PC-3 (cell line): ENCODE data around the gene PPM1G. TPM values are rescaled to one million over a fixed set of nuclear protein-coding genes. Genes with fewer than 3 reads are reported as not detected.

Experiments
- ATAC-seq: fragments of 200-7000 bp; cut with Tn5 transposase; 2 replicates; pipeline ENCODE4 v1.9.1; 2020; ENCODE audit warnings: mild to moderate bottlenecking, moderate library complexity
- BruUV-seq: library from RNA; stranded (reverse); fragments of 400-500 nt; replicated peaks from 2 replicates; lab custom pipeline; 2021; lab: Mats Ljungman, UMichigan
- CTCF ChIA-PET: fragments of 300-600 bp; sonication (Branson Sonifier 250); formaldehyde crosslinking; loops from one replicate; lab custom pipeline; 2022; ENCODE audit warnings: antibody characterized with exemption; lab: Charles Lee
- POLR2A ChIA-PET: fragments of 300-600 bp; sonication (Branson Sonifier 250); formaldehyde crosslinking; loops from one replicate; lab custom pipeline; 2022; ENCODE audit warnings: antibody characterized with exemption; ENCODE audit not compliant: unreplicated experiment; lab: Charles Lee
- DNase-seq: peaks from one replicate; pipeline ENCODE4 v3.0.0-alpha.2; 2015
- H2AFZ ChIP-seq: fragments of 300-600 bp; sonication (generic); 2 replicates; pipeline ENCODE4 v1.6.0; 2016; ENCODE audit warnings: antibody characterized with exemption, low read length
- H3F3A ChIP-seq: fragments of 300-600 bp; sonication (generic); one replicate; pipeline ENCODE4 v1.6.0; 2017; ENCODE audit warnings: antibody characterized with exemption, low read length, control low read depth, mild to moderate bottlenecking; ENCODE audit not compliant: unreplicated experiment
- H3K27ac ChIP-seq: fragments of 300-600 bp; sonication (generic); 2 replicates; pipeline ENCODE4 v1.5.1; 2016; ENCODE audit warnings: mild to moderate bottlenecking, low read length
- H3K27me3 ChIP-seq: fragments of 300-600 bp; sonication (generic); 2 replicates; pipeline ENCODE4 v1.6.1; 2016; ENCODE audit warnings: low read length, mixed read lengths
- H3K36me3 ChIP-seq: fragments of 300-600 bp; sonication (generic); 2 replicates; pipeline ENCODE4 v1.6.1; 2016; ENCODE audit warnings: low read depth, mixed run types, low read length, mixed read lengths
- H3K4me1 ChIP-seq: fragments of 300-600 bp; sonication (generic); 2 replicates; pipeline ENCODE4 v1.5.1; 2016; ENCODE audit warnings: low read length; ENCODE audit not compliant: insufficient read depth
- H3K4me2 ChIP-seq: fragments of 300-600 bp; sonication (generic); 2 replicates; pipeline ENCODE4 v1.6.0; 2016; ENCODE audit warnings: low read length
- H3K4me3 ChIP-seq: fragments of 300-600 bp; sonication (generic); 2 replicates; pipeline ENCODE4 v1.5.1; 2016; ENCODE audit warnings: mild to moderate bottlenecking, low read length, mixed read lengths
- H3K79me2 ChIP-seq: fragments of 300-600 bp; sonication (generic); 2 replicates; pipeline ENCODE4 v1.6.1; 2017; ENCODE audit warnings: low read length, mixed read lengths
- H3K9ac ChIP-seq: fragments of 300-600 bp; sonication (generic); 2 replicates; pipeline ENCODE4 v1.6.0; 2016; ENCODE audit warnings: mild to moderate bottlenecking, low read length
- H3K9me2 ChIP-seq: fragments of 300-600 bp; sonication (generic); replicated peaks from 2 replicates; pipeline ENCODE4 v1.6.1; 2016; ENCODE audit warnings: mixed run types, low read length, mixed read lengths
- H3K9me3 ChIP-seq: fragments of 300-600 bp; sonication (generic); 2 replicates; pipeline ENCODE4 v1.6.1; 2016; ENCODE audit warnings: low read length, mixed read lengths
- H4K20me1 ChIP-seq: fragments of 300-600 bp; sonication (generic); 2 replicates; pipeline ENCODE4 v1.6.1; 2016; ENCODE audit warnings: low read length, mixed read lengths
- EZH2 ChIP-seq: fragments of 300-600 bp; sonication (generic); IDR thresholded peaks from one replicate; pipeline ENCODE4 v1.6.1; 2017; ENCODE audit warnings: antibody characterized with exemption, mild to moderate bottlenecking, low read length; ENCODE audit not compliant: unreplicated experiment
- EZH2phosphoT487 ChIP-seq: fragments of 300-600 bp; sonication (generic); IDR thresholded peaks from 2 replicates; pipeline ENCODE4 v1.6.1; 2018; ENCODE audit warnings: mild to moderate bottlenecking, antibody characterized with exemption, low read length, borderline replicate concordance
- intact Hi-C: fragments of 100-400 bp; cut with micrococcal nuclease; formaldehyde crosslinking; loops from 2 replicates; pipeline ENCODE4 v1.9.0; 2023
- total RNA-seq: library from RNA; depleted of rRNA; stranded (reverse); fragments of >200 nt; gene quantifications from 2 replicates; pipeline ENCODE4 v1.2.3, GENCODE V29; 2014
- TF ChIP-seq, protein P1 (sequence below): fragments of 300-600 bp; sonication (generic); conservative IDR thresholded peaks from 2 replicates; pipeline ENCODE4 v1.5.1; 2017; ENCODE audit warnings: antibody characterized with exemption, low read depth, mild to moderate bottlenecking, low read length

The PPM1G gene
- total RNA-seq, 1 experiment from 2014 or later: 122 TPM

DNA sequence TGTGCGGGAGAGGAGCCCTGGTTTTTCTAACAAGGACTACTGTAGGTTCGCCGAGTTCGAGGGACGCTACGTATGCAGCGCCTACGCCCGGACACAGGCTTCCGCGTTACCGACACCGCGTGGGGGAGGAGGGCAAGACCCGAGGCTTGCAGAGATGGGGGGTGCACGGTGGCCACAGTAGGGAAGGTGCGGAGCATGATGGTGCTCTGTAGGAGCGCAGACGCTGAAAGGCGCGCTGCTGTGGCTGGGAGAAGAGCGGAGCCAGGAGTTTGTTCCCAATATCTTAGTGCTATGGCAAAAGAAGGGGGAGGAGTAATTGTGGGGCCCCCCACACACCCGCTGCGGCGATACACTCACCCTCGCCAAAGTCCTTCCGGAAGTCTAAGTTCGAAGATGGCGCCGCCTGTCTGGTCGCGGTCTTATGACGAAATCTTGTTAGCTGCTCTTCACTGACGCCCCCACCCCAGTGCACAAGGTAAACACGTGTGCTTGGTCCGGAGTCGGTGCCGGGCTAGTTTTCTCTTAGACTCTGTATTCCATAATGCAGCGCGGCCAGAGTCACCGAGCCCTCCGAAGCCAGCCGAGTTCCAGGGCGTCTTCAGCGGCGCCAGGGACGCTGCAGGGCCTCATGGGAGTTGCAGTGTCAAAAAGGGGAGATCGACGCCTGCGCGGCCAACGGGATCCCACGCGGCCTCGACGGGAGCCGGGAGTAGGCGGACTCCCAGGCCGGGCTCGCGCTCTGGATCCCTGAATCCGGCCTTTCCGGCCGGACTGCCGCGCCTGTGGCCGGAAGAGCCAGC lies 52.8 kb downstream of the PPM1G start, which contains the start of gene GTF3C2:
TSS of gene GTF3C2 (minus strand) at position 383 of the 800 bp plus-strand sequence. CDS start 13,210 bp downstream, outside the sequence.
- peak within 1 kb of the TSS; percentile 84 for H2AFZ ChIP-seq
- H4K20me1 ChIP-seq: peaks cover 12% of the 10 kb centered on the region
- CTCF ChIA-PET: interaction anchor here (0.6 to 0.8 kb wide), 2 partner anchors 13 to 604 kb away, joined by 3 to 5 read pairs; no protein-coding TSS in a partner anchor
- ATAC-seq (peak; percentile 88), DNase-seq (peak; percentile 94)
- H3F3A ChIP-seq: no peaks in the 10 kb centered on the region
- H3K4me1 ChIP-seq: peaks cover 28% of the 10 kb centered on the region
- peak within 1 kb of the TSS; percentile 77 for H3K4me3 ChIP-seq
- peaks cover 67% of the 10 kb centered on the region for H3K79me2 ChIP-seq
- H3K9me2 ChIP-seq: no peaks in the 10 kb centered on the region
- POLR2A ChIA-PET: no interaction called here
- no peaks in the 10 kb centered on the region for H3K9me3 ChIP-seq
- BruUV-seq: TSS peak; percentile 66
- peak within 1 kb of the TSS; percentile 95 for H3K9ac ChIP-seq
- H3K27ac ChIP-seq: peak within 1 kb of the TSS; percentile 94
- TF ChIP-seq, protein P1, sequence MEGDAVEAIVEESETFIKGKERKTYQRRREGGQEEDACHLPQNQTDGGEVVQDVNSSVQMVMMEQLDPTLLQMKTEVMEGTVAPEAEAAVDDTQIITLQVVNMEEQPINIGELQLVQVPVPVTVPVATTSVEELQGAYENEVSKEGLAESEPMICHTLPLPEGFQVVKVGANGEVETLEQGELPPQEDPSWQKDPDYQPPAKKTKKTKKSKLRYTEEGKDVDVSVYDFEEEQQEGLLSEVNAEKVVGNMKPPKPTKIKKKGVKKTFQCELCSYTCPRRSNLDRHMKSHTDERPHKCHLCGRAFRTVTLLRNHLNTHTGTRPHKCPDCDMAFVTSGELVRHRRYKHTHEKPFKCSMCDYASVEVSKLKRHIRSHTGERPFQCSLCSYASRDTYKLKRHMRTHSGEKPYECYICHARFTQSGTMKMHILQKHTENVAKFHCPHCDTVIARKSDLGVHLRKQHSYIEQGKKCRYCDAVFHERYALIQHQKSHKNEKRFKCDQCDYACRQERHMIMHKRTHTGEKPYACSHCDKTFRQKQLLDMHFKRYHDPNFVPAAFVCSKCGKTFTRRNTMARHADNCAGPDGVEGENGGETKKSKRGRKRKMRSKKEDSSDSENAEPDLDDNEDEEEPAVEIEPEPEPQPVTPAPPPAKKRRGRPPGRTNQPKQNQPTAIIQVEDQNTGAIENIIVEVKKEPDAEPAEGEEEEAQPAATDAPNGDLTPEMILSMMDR: no peak
- TF ChIP-seq EZH2 (no peak), EZH2phosphoT487 (no peak)
- H3K27me3 ChIP-seq: no peaks in the 10 kb centered on the region
- no peaks in the 10 kb centered on the region for H3K36me3 ChIP-seq
- H3K4me2 ChIP-seq: peak within 1 kb of the TSS; percentile 91
- intact Hi-C loops: loop anchor here (1.0 kb wide), 2 partner anchors 14 to 35 kb away; partner anchors contain the start of genes EIF2B4 and SNX17

DNA sequence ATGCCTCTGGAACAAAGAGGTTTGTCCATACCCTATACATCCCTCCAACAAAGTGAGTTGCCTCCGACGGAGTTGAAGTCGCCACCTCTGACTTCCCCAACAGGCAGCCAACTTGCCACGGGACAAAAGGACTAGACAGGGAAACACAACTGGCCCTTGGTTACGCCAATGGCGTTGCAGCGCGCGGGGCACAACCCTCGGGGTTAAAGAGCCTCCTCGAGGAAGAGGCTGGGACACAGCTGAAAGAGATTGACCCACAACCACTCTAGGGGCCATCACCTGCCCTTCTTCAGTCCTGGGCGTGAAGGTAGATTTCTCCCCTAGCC lies 53.4 kb downstream of the PPM1G start:
- peak overlapping the region; percentile 84 for H2AFZ ChIP-seq
- POLR2A ChIA-PET: no interaction called here
- H3K4me1 ChIP-seq: peaks cover 28% of the 10 kb centered on the region
- H4K20me1 ChIP-seq: peaks cover 13% of the 10 kb centered on the region
- DNase-seq: peak; percentile 53
- H3K9ac ChIP-seq: peak overlapping the region; percentile 95
- intact Hi-C loops: loop anchor here (1.0 kb wide), 2 partner anchors 14 to 35 kb away; partner anchors contain the start of genes EIF2B4 and SNX17
- CTCF ChIA-PET: no interaction called here
- H3K27me3 ChIP-seq: no peaks in the 10 kb centered on the region
- no peaks in the 10 kb centered on the region for H3K9me3 ChIP-seq
- H3K4me2 ChIP-seq: peak overlapping the region; percentile 91
- peak overlapping the region; percentile 94 for H3K27ac ChIP-seq
- H3K79me2 ChIP-seq: peaks cover 73% of the 10 kb centered on the region
- H3K9me2 ChIP-seq: no peaks in the 10 kb centered on the region
- no TSS peak for BruUV-seq
- TF ChIP-seq EZH2 (no peak), EZH2phosphoT487 (no peak)
- TF ChIP-seq, protein P1: no peak
- H3K36me3 ChIP-seq: no peaks in the 10 kb centered on the region
- ATAC-seq: peak; percentile 49
- no peaks in the 10 kb centered on the region for H3F3A ChIP-seq
- H3K4me3 ChIP-seq: peak overlapping the region; percentile 77

DNA sequence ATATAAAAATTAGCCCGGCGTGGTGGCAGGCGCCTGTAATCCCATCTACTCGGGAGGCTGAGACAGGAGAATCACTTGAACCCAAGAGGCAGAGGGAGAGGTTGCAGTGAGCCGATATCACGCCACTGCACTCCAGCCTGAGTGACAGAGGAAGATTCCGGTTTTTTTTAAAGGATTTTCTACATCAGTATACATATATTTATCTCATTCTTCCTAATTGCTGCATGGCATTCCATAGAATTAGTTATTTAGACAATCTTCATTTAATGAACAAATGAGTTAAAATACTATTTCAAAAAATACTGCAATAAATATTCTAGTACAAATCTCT lies 54.8 kb downstream of the PPM1G start:
- ATAC-seq (no peak), DNase-seq (no peak)
- BruUV-seq: no TSS peak
- Histone ChIP-seq H3K4me2 (peak overlapping the region; percentile 91), H3K36me3 (no peaks in the 10 kb centered on the region), H3F3A (no peaks in the 10 kb centered on the region), H3K4me3 (peak overlapping the region; percentile 77), H2AFZ (no peak overlapping the region), H3K9me2 (no peaks in the 10 kb centered on the region), H3K79me2 (peaks cover 87% of the 10 kb centered on the region), H3K27ac (no peak overlapping the region), H4K20me1 (peaks cover 13% of the 10 kb centered on the region), H3K4me1 (peaks cover 28% of the 10 kb centered on the region), H3K27me3 (no peaks in the 10 kb centered on the region), H3K9ac (no peak overlapping the region), H3K9me3 (no peaks in the 10 kb centered on the region)
- intact Hi-C loops: no loop called here
- ChIA-PET CTCF (no interaction called here), POLR2A (interaction anchor here (0.7 kb wide), 1 partner anchor 26 kb away, joined by 4 read pairs; the partner anchor contains the start of gene ZNF513)
- TF ChIP-seq EZH2phosphoT487: no peak
- TF ChIP-seq EZH2: no peak
- TF ChIP-seq, protein P1: no peak
